Middle frontal gyrus (tissue), 1 donor: ENCODE measurements around the gene ZNF28.
"Not testable (repeated sequence)": the region's sequence is repeated elsewhere in the genome, so short reads cannot be mapped to it uniquely, and the experiment has no call there.

ENCODE experiments used
- DNase-seq: peaks from one replicate; pipeline ENCODE4 v3.0.0-alpha.2; 2015; ENCODE audit warnings: low spot score; ENCODE audit errors: extremely low spot score

ZNF28 gene

GRCh38 chr19:52778811-52779210, 42.6 kb downstream of the ZNF28 start:
- DNase-seq: no peak

GRCh38 chr19:52756447-52756846, 65.0 kb downstream of the ZNF28 start:
- not testable (repeated sequence) for DNase-seq

- no peak for DNase-seq
Measured at GRCh38 chr19:52749780-52750179, 71.7 kb downstream of the ZNF28 start.

- peak; percentile 13 for DNase-seq
Measured at GRCh38 chr19:52748336-52748950, 73.0 kb downstream of the ZNF28 start.
